8988T (cell line): ENCODE results near the gene WDR31.
A peak's percentile ranks its signal among the peaks of the same experiment; 100 is the strongest.
"Not testable (repeated sequence)": the region's sequence is repeated elsewhere in the genome, so short reads cannot be mapped to it uniquely, and the experiment has no call there.

Experiments used
- DNase-seq: peaks from one replicate; pipeline ENCODE4 v3.0.0; 2011

WDR31 gene

GRCh38 chr9:113368348-113368981 is 28.4 kb upstream of the WDR31 start:
- no peak for DNase-seq

GRCh38 chr9:113365652-113366051 is 25.6 kb upstream of the WDR31 start:
- DNase-seq = not testable (repeated sequence)

- DNase-seq = no peak
Measured at GRCh38 chr9:113364951-113365350, 24.9 kb upstream of the WDR31 start.

- no peak for DNase-seq
Measured at GRCh38 chr9:113363336-113363735, 23.3 kb upstream of the WDR31 start.

- DNase-seq = no peak
Measured at GRCh38 chr9:113361304-113362018, 21.4 kb upstream of the WDR31 start.

- no peak for DNase-seq
Measured at GRCh38 chr9:113360242-113360842, 20.3 kb upstream of the WDR31 start.

- DNase-seq = no peak
Measured at GRCh38 chr9:113359385-113359784, 19.3 kb upstream of the WDR31 start.

GRCh38 chr9:113356686-113357292 is 16.7 kb upstream of the WDR31 start:
- DNase-seq = no peak

GRCh38 chr9:113355040-113355596 is 15.0 kb upstream of the WDR31 start:
- no peak for DNase-seq

GRCh38 chr9:113352411-113352810 is 12.3 kb upstream of the WDR31 start:
- no peak for DNase-seq

- DNase-seq = no peak
Measured at GRCh38 chr9:113352006-113352405, 11.9 kb upstream of the WDR31 start.

GRCh38 chr9:113350937-113351336 is 10.9 kb upstream of the WDR31 start:
- DNase-seq = no peak

GRCh38 chr9:113350107-113350661 is 10.1 kb upstream of the WDR31 start:
- no peak for DNase-seq

- DNase-seq = peak; percentile 49
Measured at GRCh38 chr9:113349445-113350094, 9.5 kb upstream of the WDR31 start, which contains the start of gene BSPRY. BSPRY (plus strand) TSS chr9:113349541; CDS start chr9:113349580, 39 bp downstream.

GRCh38 chr9:113349066-113349444 is 9.0 kb upstream of the WDR31 start:
- no peak for DNase-seq

GRCh38 chr9:113348437-113348836 is 8.4 kb upstream of the WDR31 start:
- DNase-seq = no peak

- DNase-seq = no peak
Measured at GRCh38 chr9:113345671-113346070, 5.6 kb upstream of the WDR31 start.

GRCh38 chr9:113345190-113345589 is 5.1 kb upstream of the WDR31 start:
- DNase-seq = no peak

GRCh38 chr9:113343732-113344231 is 3.7 kb upstream of the WDR31 start:
- DNase-seq = no peak

GRCh38 chr9:113341712-113342410 is 1.8 kb upstream of the WDR31 start:
- no peak for DNase-seq

- DNase-seq = no peak
Measured at GRCh38 chr9:113337714-113338113, 2.4 kb downstream of the WDR31 start.

- DNase-seq = no peak
Measured at GRCh38 chr9:113331780-113332179, 8.3 kb downstream of the WDR31 start.
